Measurements from ENCODE around the gene CLEC19A.

DNA sequence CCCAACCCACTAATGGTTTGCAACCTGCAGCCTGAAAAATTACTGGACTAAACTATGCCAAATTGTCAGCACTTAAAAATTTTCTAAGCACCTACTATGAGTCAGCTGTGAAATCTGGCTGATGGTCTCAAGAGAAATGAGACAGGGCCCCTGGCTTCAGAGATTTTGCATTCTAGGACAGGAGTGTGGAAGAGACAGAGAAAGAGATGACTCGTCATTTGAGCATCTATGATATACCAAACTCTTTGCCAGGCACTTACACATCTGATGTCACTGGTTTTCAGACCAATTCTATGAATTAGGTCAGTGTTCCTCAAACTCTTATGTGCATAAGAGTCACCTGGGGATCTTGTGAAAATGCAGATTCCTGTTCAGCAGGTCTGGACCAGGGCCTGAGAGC is 44.4 kb downstream of the CLEC19A start:
- TF ChIP-seq, protein P1, sequence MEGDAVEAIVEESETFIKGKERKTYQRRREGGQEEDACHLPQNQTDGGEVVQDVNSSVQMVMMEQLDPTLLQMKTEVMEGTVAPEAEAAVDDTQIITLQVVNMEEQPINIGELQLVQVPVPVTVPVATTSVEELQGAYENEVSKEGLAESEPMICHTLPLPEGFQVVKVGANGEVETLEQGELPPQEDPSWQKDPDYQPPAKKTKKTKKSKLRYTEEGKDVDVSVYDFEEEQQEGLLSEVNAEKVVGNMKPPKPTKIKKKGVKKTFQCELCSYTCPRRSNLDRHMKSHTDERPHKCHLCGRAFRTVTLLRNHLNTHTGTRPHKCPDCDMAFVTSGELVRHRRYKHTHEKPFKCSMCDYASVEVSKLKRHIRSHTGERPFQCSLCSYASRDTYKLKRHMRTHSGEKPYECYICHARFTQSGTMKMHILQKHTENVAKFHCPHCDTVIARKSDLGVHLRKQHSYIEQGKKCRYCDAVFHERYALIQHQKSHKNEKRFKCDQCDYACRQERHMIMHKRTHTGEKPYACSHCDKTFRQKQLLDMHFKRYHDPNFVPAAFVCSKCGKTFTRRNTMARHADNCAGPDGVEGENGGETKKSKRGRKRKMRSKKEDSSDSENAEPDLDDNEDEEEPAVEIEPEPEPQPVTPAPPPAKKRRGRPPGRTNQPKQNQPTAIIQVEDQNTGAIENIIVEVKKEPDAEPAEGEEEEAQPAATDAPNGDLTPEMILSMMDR (IDR thresholded peaks at IDR 0.05), result no peak
- TF ChIP-seq POLR2A (IDR thresholded peaks at IDR 0.05), result no peak

All from vagina (tissue), 2 donors.